H1 (cell line): ENCODE measurements around the gene LAMTOR5. TPM values are rescaled to one million over a fixed set of nuclear protein-coding genes. Genes with fewer than 3 reads are reported as not detected.

Experiments
- CTCF ChIA-PET: fragments of 300-600 bp; sonication (Branson Sonifier 250); formaldehyde crosslinking; loops from one replicate; lab custom pipeline; 2021; ENCODE audit not compliant: partially characterized antibody; lab: Charles Lee
- POLR2A ChIA-PET: fragments of 300-600 bp; sonication (Branson Sonifier 250); formaldehyde crosslinking; loops from one replicate; lab custom pipeline; 2021; ENCODE audit warnings: inconsistent platforms; ENCODE audit not compliant: partially characterized antibody; lab: Charles Lee
- DNase-seq, 2 experiments: peaks; one replicate each; pipeline versions ENCODE4 v3.0.0 to v3.0.0-alpha.2; 2010 to 2022; ENCODE audit warnings: low spot score in 2 of 2, low read depth in 1 of 2, mixed read lengths in 1 of 2
- FAIRE-seq: peaks from 2 replicates; lab custom pipeline; 2011; peaks lifted over from hg19 to GRCh38; lab: Jason Lieb, UNC
- H2AFZ ChIP-seq: 2 replicates; pipeline ENCODE4 v1.8.1; 2012; ENCODE audit warnings: low read length, inconsistent platforms
- H2AK5ac ChIP-seq: 2 replicates; pipeline ENCODE4 v1.6.1; 2013; ENCODE audit warnings: low read depth, low read length
- H2BK120ac ChIP-seq: replicated peaks from 2 replicates; pipeline ENCODE3; 2013; ENCODE audit warnings: low read depth, low read length, inconsistent platforms
- H2BK12ac ChIP-seq: 2 replicates; pipeline ENCODE4 v1.6.1; 2013; ENCODE audit warnings: low read depth, low read length
- H2BK15ac ChIP-seq: 2 replicates; pipeline ENCODE4 v1.6.1; 2013; ENCODE audit warnings: low read length
- H2BK20ac ChIP-seq: 2 replicates; pipeline ENCODE4 v1.6.1; 2013; ENCODE audit warnings: low read length
- H2BK5ac ChIP-seq: 2 replicates; pipeline ENCODE4 v1.6.1; 2013; ENCODE audit warnings: low read depth, low read length
- H3K14ac ChIP-seq: 2 replicates; pipeline ENCODE4 v1.6.1; 2013; ENCODE audit warnings: inconsistent platforms; ENCODE audit not compliant: insufficient read length
- H3K18ac ChIP-seq: 2 replicates; pipeline ENCODE4 v1.6.1; 2013; ENCODE audit warnings: low read length; ENCODE audit errors: extremely low read depth
- H3K23ac ChIP-seq: 2 replicates; pipeline ENCODE4 v1.6.1; 2013; ENCODE audit warnings: inconsistent platforms; ENCODE audit not compliant: insufficient read length
- H3K23me2 ChIP-seq: 2 replicates; pipeline ENCODE4 v1.6.1; 2013; ENCODE audit warnings: low read depth, low read length
- H3K27ac ChIP-seq: 2 replicates; pipeline ENCODE4 v1.6.1; 2011; ENCODE audit warnings: low read depth, low read length, inconsistent platforms
- H3K27me3 ChIP-seq, 4 experiments: replicated peaks in 1 of 4; 1 replicate in 1 of 4; 2 replicates in 3 of 4; pipeline versions ENCODE4 v1.6.1 to v1.8.1; 2011 to 2013; ENCODE audit warnings: low read length in 3 of 4, mild to moderate bottlenecking in 3 of 4, inconsistent platforms in 2 of 4, mixed read lengths in 2 of 4, moderate library complexity in 1 of 4; ENCODE audit not compliant: control insufficient read depth in 3 of 4, insufficient read depth in 3 of 4; ENCODE audit errors: extremely low read depth in 1 of 4
- H3K36me3 ChIP-seq, 4 experiments: 2 replicates each; pipeline versions ENCODE4 v1.6.1 to v1.8.1; 2011 to 2013; ENCODE audit warnings: mild to moderate bottlenecking in 4 of 4, low read length in 3 of 4, moderate library complexity in 2 of 4, control low read depth in 1 of 4, inconsistent platforms in 1 of 4; ENCODE audit not compliant: insufficient read depth in 4 of 4, control insufficient read depth in 2 of 4
- H3K4ac ChIP-seq: replicated peaks from 2 replicates; pipeline ENCODE3; 2013; ENCODE audit warnings: low read length, low read depth, mixed read lengths, inconsistent platforms; ENCODE audit not compliant: insufficient read length
- H3K4me1 ChIP-seq, 4 experiments: replicated peaks in 1 of 4; 1 replicate in 1 of 4; 2 replicates in 3 of 4; pipeline versions ENCODE4 v1.6.1 to v1.8.1; 2011 to 2013; ENCODE audit warnings: low read length in 3 of 4, inconsistent platforms in 2 of 4, mixed read lengths in 1 of 4; ENCODE audit not compliant: insufficient read depth in 4 of 4, control insufficient read depth in 3 of 4
- H3K4me2 ChIP-seq, 2 experiments: 2 replicates each; pipeline versions ENCODE4 v1.6.1 to v1.8.1; 2011 to 2013; ENCODE audit warnings: low read depth in 2 of 2, low read length in 2 of 2, control low read depth in 1 of 2, inconsistent platforms in 1 of 2, mild to moderate bottlenecking in 1 of 2; ENCODE audit not compliant: insufficient read depth in 1 of 2
- H3K4me3 ChIP-seq, 4 experiments: fragments of 200-600, 300-600 bp in 1 of 4; sonication (generic), shearing (Covaris generic), sonication (Bioruptor Twin) in 1 of 4; 2 replicates each; pipeline versions ENCODE4 v1.5.1 to v1.8.1; 2011 to 2016; ENCODE audit warnings: low read length in 4 of 4, low read depth in 3 of 4, control low read depth in 2 of 4, inconsistent platforms in 2 of 4, mild to moderate bottlenecking in 2 of 4, mixed read lengths in 1 of 4, moderate library complexity in 1 of 4; ENCODE audit not compliant: insufficient read depth in 2 of 4; ENCODE audit errors: extremely low read depth in 1 of 4
- H3K56ac ChIP-seq: replicated peaks from 2 replicates; pipeline ENCODE3; 2013; ENCODE audit warnings: low read depth, mild to moderate bottlenecking, mixed read lengths, low read length, inconsistent platforms; ENCODE audit not compliant: insufficient read length
- H3K79me1 ChIP-seq: 2 replicates; pipeline ENCODE4 v1.6.1; 2013; ENCODE audit warnings: low read depth, low read length, control low read depth
- H3K79me2 ChIP-seq, 2 experiments: 2 replicates each; pipeline versions ENCODE4 v1.6.1 to v1.8.1; 2012 to 2013; ENCODE audit warnings: low read length in 2 of 2, mild to moderate bottlenecking in 2 of 2, inconsistent platforms in 1 of 2; ENCODE audit not compliant: insufficient read depth in 2 of 2, control insufficient read depth in 1 of 2
- H3K9ac ChIP-seq, 4 experiments: replicated peaks in 1 of 4; 1 replicate in 1 of 4; 2 replicates in 3 of 4; pipeline versions ENCODE4 v1.6.1 to v1.8.1; 2011 to 2013; ENCODE audit warnings: low read depth in 3 of 4, low read length in 3 of 4, control low read depth in 2 of 4, mild to moderate bottlenecking in 2 of 4, moderate library complexity in 2 of 4, inconsistent platforms in 1 of 4; ENCODE audit errors: extremely low read depth in 1 of 4
- H3K9me3 ChIP-seq, 2 experiments: 2 replicates each; pipeline versions ENCODE4 v1.6.1 to v1.8.1; 2012 to 2013; ENCODE audit warnings: mild to moderate bottlenecking in 2 of 2, moderate library complexity in 2 of 2, control low read depth in 1 of 2, inconsistent platforms in 1 of 2, low read depth in 1 of 2, low read length in 1 of 2, mixed read lengths in 1 of 2; ENCODE audit not compliant: insufficient read depth in 2 of 2
- H4K20me1 ChIP-seq, 2 experiments: replicated peaks in 1 of 2; 2 replicates each; pipeline versions ENCODE3 to v1.8.1; 2011 to 2013; ENCODE audit warnings: inconsistent platforms in 2 of 2, low read length in 2 of 2, mild to moderate bottlenecking in 1 of 2; ENCODE audit not compliant: insufficient read depth in 2 of 2, control insufficient read depth in 1 of 2
- H4K5ac ChIP-seq: 2 replicates; pipeline ENCODE4 v1.6.1; 2013; ENCODE audit warnings: low read length, low read depth, mixed read lengths, inconsistent platforms; ENCODE audit not compliant: insufficient read length
- H4K8ac ChIP-seq: 2 replicates; pipeline ENCODE4 v1.8.0; 2013; ENCODE audit warnings: mild to moderate bottlenecking, moderate library complexity, low read length, inconsistent platforms; ENCODE audit not compliant: insufficient read depth; ENCODE audit errors: extremely low read depth
- H4K91ac ChIP-seq: replicated peaks from 2 replicates; pipeline ENCODE3; 2013; ENCODE audit warnings: low read length, mixed read lengths, inconsistent platforms; ENCODE audit not compliant: insufficient read length
- ASH2L ChIP-seq: fragments of 200-600, 300-600 bp; sonication (generic); IDR thresholded peaks from one replicate; pipeline ENCODE4 v1.7.1; 2017; ENCODE audit warnings: low read length
- ATF3 ChIP-seq: IDR thresholded peaks from 2 replicates; pipeline ENCODE4 v1.6.1; 2011; ENCODE audit warnings: low read depth, mild to moderate bottlenecking, low read length; ENCODE audit not compliant: insufficient read depth
- BACH1 ChIP-seq: IDR thresholded peaks from 2 replicates; pipeline ENCODE4 v1.6.1; 2012; ENCODE audit warnings: low read length, improper control_type of control experiment
- CBX5 ChIP-seq: fragments of 300-800, 300-1000 bp; sonication (generic); IDR thresholded peaks from 2 replicates; pipeline ENCODE4 v1.7.1; 2016; ENCODE audit warnings: antibody characterized with exemption, low read length, low read depth
- CEBPB ChIP-seq: IDR thresholded peaks from 2 replicates; pipeline ENCODE4 v1.6.1; 2012; ENCODE audit warnings: low read depth, low read length
- CHD1 ChIP-seq: IDR thresholded peaks from 2 replicates; pipeline ENCODE4 v1.6.1; 2012; ENCODE audit warnings: low read depth, low read length, improper control_type of control experiment
- CTBP2 ChIP-seq: IDR thresholded peaks from 2 replicates; pipeline ENCODE4 v1.7.0; 2011; ENCODE audit warnings: borderline replicate concordance, mild to moderate bottlenecking, moderate library complexity, mixed read lengths, low read length; ENCODE audit not compliant: insufficient read depth, insufficient read length
- EP300 ChIP-seq, 2 experiments: IDR thresholded peaks; 1 replicate in 1 of 2; 2 replicates in 1 of 2; pipeline ENCODE4 v1.6.1; 2011 to 2012; ENCODE audit warnings: low read depth in 2 of 2, low read length in 2 of 2, mild to moderate bottlenecking in 2 of 2, borderline replicate concordance in 1 of 2, inconsistent platforms in 1 of 2, moderate library complexity in 1 of 2
- MAFK ChIP-seq: IDR thresholded peaks from 2 replicates; pipeline ENCODE4 v1.6.1; 2012; ENCODE audit warnings: low read depth, mild to moderate bottlenecking, improper control_type of control experiment, low read length
- NRF1 ChIP-seq: IDR thresholded peaks from 2 replicates; pipeline ENCODE4 v1.6.1; 2011; ENCODE audit warnings: mild to moderate bottlenecking, low read depth, low read length, improper control_type of control experiment
- TCF12 ChIP-seq: IDR thresholded peaks from 2 replicates; pipeline ENCODE4 v1.6.1; 2011; ENCODE audit warnings: low read depth, mild to moderate bottlenecking, low read length
- YY1 ChIP-seq: IDR thresholded peaks from 2 replicates; pipeline ENCODE4 v1.6.1; 2011; ENCODE audit warnings: low read depth, mild to moderate bottlenecking, low read length
- WGBS, 2 experiments: shearing (Covaris generic) in 1 of 2; methylation state at CpG; one replicate each; pipeline versions ENCODE4 v1.1.6 to v1.1.7; 2013 to 2015; ENCODE audit warnings: low lambda C conversion rate in 2 of 2, mixed read lengths in 2 of 2, inconsistent platforms in 1 of 2, low coverage in 1 of 2, missing lambda C conversion rate in 1 of 2; ENCODE audit not compliant: insufficient replicate concordance in 2 of 2, insufficient coverage in 1 of 2, insufficient read length in 1 of 2; ENCODE audit errors: extremely low coverage in 1 of 2, missing lambda C conversion rate in 1 of 2; 5-methylcytosine and 5-hydroxymethylcytosine counted together
- polyA plus RNA-seq, 7 experiments: library from polyadenylated mRNA; depleted of rRNA in 3 of 7; stranded (reverse) in 5 of 7; unstranded in 2 of 7; fragments of >200 nt in 5 of 7; fragments of 200-250 nt in 2 of 7; gene quantifications; 1 replicate in 5 of 7; 2 replicates in 1 of 7; 4 replicates in 1 of 7; pipeline versions ENCODE4 v1.2.1 to v1.2.3, GENCODE V29; 2011 to 2013; ENCODE audit warnings: missing spikeins in 2 of 7, mixed read lengths in 2 of 7
- total RNA-seq: library from RNA; stranded (reverse); fragmentation: NEBNext Ultra II Directional; extraction: Animal tissue kit (Norgen Biotek cat#: 25700); gene quantifications from 2 replicates; pipeline ENCODE4 v1.2.1, GENCODE V29; 2021

The LAMTOR5 gene
- total and polyA plus RNA-seq, 2 of the 8 experiments (the other 6 are each of a cell fraction or from before 2014, with no cell fraction given), result 84.4 to 297 TPM

- TF ChIP-seq CBX5 (no peak), CTBP2 (no peak), TCF12 (no peak), ATF3 (no peak), YY1 (no peak), MAFK (no peak), CHD1 (no peak), NRF1 (no peak), BACH1 (no peak), ASH2L (no peak), EP300 (IDR thresholded peaks at IDR 0.05; ENCODE audit: borderline replicate concordance in 1 of 2, low read depth in 2 of 2, low read length in 2 of 2) (no peak), CEBPB (no peak)
- FAIRE-seq (no peak), DNase-seq (no peak)
- Histone ChIP-seq H3K4me3 (no peak overlapping the region), H3K4ac (no peak overlapping the region), H3K27me3 (no peaks in the 10 kb centered on the region), H2BK20ac (no peak overlapping the region), H4K20me1 (no peaks in the 10 kb centered on the region), H3K79me1 (no peaks in the 10 kb centered on the region), H3K9me3 (no peaks in the 10 kb centered on the region), H4K5ac (no peak overlapping the region), H3K56ac (no peak overlapping the region), H2BK15ac (no peak overlapping the region), H2BK120ac (no peak overlapping the region), H2AFZ (no peak overlapping the region), H2BK5ac (no peak overlapping the region), H4K91ac (no peak overlapping the region), H2AK5ac (no peak overlapping the region), H3K23ac (no peak overlapping the region), H3K9ac (no peak overlapping the region), H3K23me2 (no peaks in the 10 kb centered on the region), H3K36me3 (peaks cover 0 to 6% (median 0%) of the 10 kb centered on the region in 4 experiments; a peak in 2 of 8 replicates), H3K27ac (no peak overlapping the region), H2BK12ac (no peak overlapping the region), H4K8ac (no peak overlapping the region), H3K14ac (no peak overlapping the region), H3K18ac (no peak overlapping the region), H3K79me2 (no peaks in the 10 kb centered on the region), H3K4me1 (peaks cover 0 to 2% (median 0%) of the 10 kb centered on the region in 4 experiments; a peak in 1 of 7 replicates), H3K4me2 (no peak overlapping the region)
- CTCF ChIA-PET, result interaction anchor here (0.7 to 3.5 kb wide), 9 partner anchors 36 to 191 kb away, joined by 3 to 12 read pairs (median 4); no protein-coding TSS in a partner anchor
- WGBS, 2 experiments, result 91% methylated on average over 1 of the region's 1 CpG; no CpG with 5 or more reads in 1 of the 2 experiments
- POLR2A ChIA-PET, result interaction anchor here (0.8 to 1.3 kb wide), 2 partner anchors 12 to 13 kb away, joined by 3 read pairs; no protein-coding TSS in a partner anchor
These were observed 22.1 kb downstream of the LAMTOR5 start for GRCh38 chr1:110385369-110385768.
